K562 (cell line): Measurements from ENCODE around the gene MFSD11. TPM values are rescaled to one million over a fixed set of nuclear protein-coding genes. Genes with fewer than 3 reads are reported as not detected.

Source experiments
- ATAC-seq: fragments of 200-7000 bp; cut with Tn5 transposase; 3 replicates; pipeline ENCODE4 v1.9.1; 2020; ENCODE audit warnings: moderate library complexity
- BruUV-seq: library from RNA; stranded (reverse); fragments of 400-500 nt; replicated peaks from 2 replicates; lab custom pipeline; 2021; lab: Mats Ljungman, UMichigan
- CTCF ChIA-PET: fragments of 300-600 bp; formaldehyde crosslinking; extraction: SDS; loops from one replicate; lab custom pipeline; 2021; ENCODE audit warnings: low intra/inter-chr PET ratio; lab: Yijun Ruan, JAX
- POLR2A ChIA-PET: fragments of 300-600, 350-650 bp; sonication (Branson Sonifier 250); formaldehyde crosslinking; extraction: SDS; loops from one replicate; lab custom pipeline; 2021; ENCODE audit warnings: antibody characterized with exemption, inconsistent platforms; lab: Yijun Ruan, JAX
- DNase-seq, 4 experiments: peaks; one replicate each; pipeline versions ENCODE4 v3.0.0 to v3.0.0-alpha.2; 2011 to 2018; ENCODE audit warnings: low spot score in 3 of 4, mixed read lengths in 3 of 4; ENCODE audit errors: extremely low read depth in 1 of 4
- FAIRE-seq: peaks from 2 replicates; lab custom pipeline; 2011; peaks lifted over from hg19 to GRCh38; lab: Jason Lieb, UNC
- H2AFZ ChIP-seq: 2 replicates; pipeline ENCODE4 v1.6.0; 2011; ENCODE audit warnings: low read depth, low read length, control low read depth, inconsistent platforms
- H3K27ac ChIP-seq: fragments of 200-600 bp; 3 replicates; pipeline ENCODE4 v1.8.0; 2011; ENCODE audit warnings: low read depth, mild to moderate bottlenecking, control low read depth, inconsistent platforms, low read length, moderate library complexity, mixed read lengths; ENCODE audit errors: extremely low read depth
- H3K27me3 ChIP-seq, 2 experiments: fragments of 300-600 bp in 1 of 2; 2 replicates in 1 of 2; 3 replicates in 1 of 2; pipeline versions ENCODE4 v1.6.0 to v1.8.0; 2011; ENCODE audit warnings: inconsistent platforms in 2 of 2, low read length in 2 of 2, mild to moderate bottlenecking in 1 of 2, mixed read lengths in 1 of 2, moderate library complexity in 1 of 2; ENCODE audit not compliant: control insufficient read depth in 2 of 2, insufficient read depth in 2 of 2
- H3K36me3 ChIP-seq: fragments of 300-600 bp; 3 replicates; pipeline ENCODE4 v1.8.0; 2011; ENCODE audit warnings: mild to moderate bottlenecking, low read length, inconsistent platforms; ENCODE audit not compliant: control insufficient read depth, insufficient read depth
- H3K4me1 ChIP-seq, 2 experiments: fragments of 200-600 bp in 1 of 2; replicated peaks in 1 of 2; 2 replicates in 1 of 2; 3 replicates in 1 of 2; pipeline versions ENCODE4 v1.5.1 to v1.8.0; 2011; ENCODE audit warnings: inconsistent platforms in 2 of 2, low read length in 2 of 2, mild to moderate bottlenecking in 1 of 2, mixed read lengths in 1 of 2, moderate library complexity in 1 of 2; ENCODE audit not compliant: control insufficient read depth in 2 of 2, insufficient read depth in 2 of 2
- H3K4me2 ChIP-seq: 2 replicates; pipeline ENCODE4 v1.6.1; 2011; ENCODE audit warnings: low read length, control low read depth, inconsistent platforms, mixed read lengths; ENCODE audit not compliant: insufficient read depth
- H3K4me3 ChIP-seq: fragments of 200-600 bp; sonication (generic), shearing (Covaris generic); 2 replicates; pipeline ENCODE4 v1.5.1; 2016; ENCODE audit warnings: control low read depth, inconsistent platforms
- H3K79me2 ChIP-seq: fragments of 200-600 bp; 3 replicates; pipeline ENCODE4 v1.8.0; 2011; ENCODE audit warnings: low read length, inconsistent platforms; ENCODE audit not compliant: control insufficient read depth, insufficient read depth
- H3K9ac ChIP-seq, 2 experiments: 2 replicates each; pipeline versions ENCODE4 v1.6.0 to v1.6.1; 2011; ENCODE audit warnings: low read depth in 2 of 2, low read length in 2 of 2, control low read depth in 1 of 2, inconsistent platforms in 1 of 2, mild to moderate bottlenecking in 1 of 2, mixed read lengths in 1 of 2; ENCODE audit not compliant: insufficient read depth in 1 of 2
- H3K9me1 ChIP-seq: one replicate; pipeline ENCODE4 v1.6.0; 2011; ENCODE audit warnings: inconsistent platforms, mild to moderate bottlenecking, low read length, moderate library complexity; ENCODE audit not compliant: control insufficient read depth, insufficient read depth
- H3K9me3 ChIP-seq: replicated peaks from 2 replicates; pipeline ENCODE4 v1.5.1; 2011; ENCODE audit warnings: low read depth, low read length, inconsistent platforms; ENCODE audit not compliant: control insufficient read depth, insufficient read depth
- H4K20me1 ChIP-seq: replicated peaks from 2 replicates; pipeline ENCODE4 v1.6.1; 2011; ENCODE audit warnings: low read length, inconsistent platforms, mixed read lengths; ENCODE audit not compliant: control insufficient read depth, insufficient read depth
- BRD4 ChIP-seq: fragments of 200-600 bp; sonication (generic); IDR thresholded peaks from 2 replicates; pipeline ENCODE4 v1.6.1; 2017; ENCODE audit warnings: inconsistent platforms
- C11orf30 ChIP-seq: fragments of 450-650 bp; IDR thresholded peaks from 2 replicates; pipeline ENCODE4 v1.6.1; 2016; ENCODE audit warnings: low read depth, mild to moderate bottlenecking
- ZBTB7A ChIP-seq: IDR thresholded peaks from 2 replicates; pipeline ENCODE4 v1.6.1; 2011; ENCODE audit warnings: low read depth, mild to moderate bottlenecking, low read length, moderate library complexity, borderline replicate concordance; ENCODE audit not compliant: control insufficient read depth
- ZNF282 ChIP-seq: sonication (generic); formaldehyde crosslinking; IDR thresholded peaks from 2 replicates; pipeline ENCODE4 v1.8.1; 2023; ENCODE audit warnings: missing genetic modification reagents
- ZNF316 ChIP-seq: fragments of 450-650 bp; IDR thresholded peaks from 2 replicates; pipeline ENCODE4 v1.6.1; 2016
- WGBS: fragments of 100-300 bp; shearing (Covaris generic); methylation state at CpG from one replicate; pipeline ENCODE4 v1.1.6; 2016; ENCODE audit warnings: low coverage, mixed read lengths; ENCODE audit not compliant: insufficient coverage; ENCODE audit errors: missing lambda C conversion rate; 5-methylcytosine and 5-hydroxymethylcytosine counted together
- in situ Hi-C: fragments of 300-500 bp; cut with MboI; formaldehyde crosslinking; loops from 4 replicates; pipeline ENCODE4 v1.15.0; 2018; ENCODE audit warnings: inconsistent platforms, mixed read lengths
- intact Hi-C: fragments of 100-400 bp; cut with micrococcal nuclease; formaldehyde crosslinking; loops from 2 replicates; pipeline ENCODE4 v1.14.2; 2022
- polyA plus RNA-seq, 8 experiments: library from polyadenylated mRNA; depleted of rRNA in 4 of 8; stranded (reverse) in 5 of 8; unstranded in 3 of 8; fragments of >200 nt; fragmentation: Nextera tagmentation in 2 of 8; fragmentation: Illumina TruSeq in 1 of 8; extraction: Ambion mirVana in 2 of 8; extraction: Trizol in 1 of 8; gene quantifications; 2 replicates each; pipeline versions ENCODE4 v1.2.1 to v1.2.3, GENCODE V29; 2011 to 2014; ENCODE audit warnings: inconsistent platforms in 1 of 8, missing spikeins in 1 of 8
- total RNA-seq, 7 experiments: library from RNA; depleted of rRNA in 6 of 7; stranded (reverse); fragments of >200 nt in 6 of 7; fragmentation: Illumina TruSeq in 2 of 7; extraction: Trizol in 2 of 7; gene quantifications; 2 replicates each; pipeline versions ENCODE4 v1.2.1 to v1.2.3, GENCODE V29; 2011 to 2021; ENCODE audit warnings: low replicate concordance in 1 of 7
- TF ChIP-seq, protein P1 (sequence below): fragments of 450-650 bp; formaldehyde crosslinking; IDR thresholded peaks from 2 replicates; pipeline ENCODE4 v1.4.0; 2022; ENCODE audit warnings: missing genetic modification characterization

The MFSD11 gene
- total and polyA plus RNA-seq, 9 of the 15 experiments (the other 6 are each of a cell fraction or from before 2014, with no cell fraction given) = 14.4 to 24.5 (median 19.9) TPM

DNA sequence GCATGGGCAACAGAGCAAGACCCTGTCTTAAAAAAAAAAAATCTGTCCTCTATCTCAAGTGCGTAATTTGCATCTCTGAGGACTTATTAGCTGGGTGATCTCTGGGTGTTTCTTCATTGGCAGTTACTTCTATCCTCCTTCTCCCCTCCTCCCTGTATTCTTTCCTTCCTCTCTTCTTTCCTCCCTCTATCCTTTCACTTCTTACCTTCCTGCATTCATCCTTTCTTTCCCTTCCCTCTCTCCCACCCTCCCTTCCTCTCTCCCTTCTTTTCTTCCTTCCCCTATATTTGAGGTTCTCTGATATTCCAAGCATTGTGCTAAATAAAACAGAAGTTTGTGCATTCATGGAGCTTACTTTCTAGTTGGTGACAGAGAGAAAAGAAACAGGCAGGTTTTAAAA is 10.7 kb downstream of the MFSD11 start:
- Histone ChIP-seq H3K27ac (no peak overlapping the region), H3K9ac (no peak overlapping the region), H3K4me3 (no peak overlapping the region), H3K79me2 (no peaks in the 10 kb centered on the region), H3K9me1 (no peaks in the 10 kb centered on the region), H3K9me3 (no peaks in the 10 kb centered on the region), H2AFZ (no peak overlapping the region), H3K4me2 (no peak overlapping the region), H4K20me1 (no peaks in the 10 kb centered on the region), H3K27me3 (no peaks in the 10 kb centered on the region), H3K36me3 (peaks cover 44% of the 10 kb centered on the region), H3K4me1 (no peaks in the 10 kb centered on the region; a peak in 2 of 5 replicates)
- DNase-seq (no peak), ATAC-seq (no peak), FAIRE-seq (no peak)
- WGBS = 90% methylated on average over 1 of the region's 1 CpG
- in situ Hi-C loops (no loop called here), intact Hi-C loops (no loop called here)
- POLR2A ChIA-PET = interaction anchor here (1.0 to 2.7 kb wide), 3 partner anchors 8 to 17 kb away, joined by 3 to 31 read pairs (median 5); partner anchors contain the start of genes MFSD11 and SRSF2
- TF ChIP-seq, protein P1, sequence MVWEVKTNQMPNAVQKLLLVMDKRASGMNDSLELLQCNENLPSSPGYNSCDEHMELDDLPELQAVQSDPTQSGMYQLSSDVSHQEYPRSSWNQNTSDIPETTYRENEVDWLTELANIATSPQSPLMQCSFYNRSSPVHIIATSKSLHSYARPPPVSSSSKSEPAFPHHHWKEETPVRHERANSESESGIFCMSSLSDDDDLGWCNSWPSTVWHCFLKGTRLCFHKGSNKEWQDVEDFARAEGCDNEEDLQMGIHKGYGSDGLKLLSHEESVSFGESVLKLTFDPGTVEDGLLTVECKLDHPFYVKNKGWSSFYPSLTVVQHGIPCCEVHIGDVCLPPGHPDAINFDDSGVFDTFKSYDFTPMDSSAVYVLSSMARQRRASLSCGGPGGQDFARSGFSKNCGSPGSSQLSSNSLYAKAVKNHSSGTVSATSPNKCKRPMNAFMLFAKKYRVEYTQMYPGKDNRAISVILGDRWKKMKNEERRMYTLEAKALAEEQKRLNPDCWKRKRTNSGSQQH (CRISPR knock-in tag) = 0 out of 2 replicates have a peak, but pooled peaks have one; percentile 11
- TF ChIP-seq ZBTB7A (no peak), ZNF282 (no peak)
- no TSS peak for BruUV-seq
- CTCF ChIA-PET = no interaction called here

DNA sequence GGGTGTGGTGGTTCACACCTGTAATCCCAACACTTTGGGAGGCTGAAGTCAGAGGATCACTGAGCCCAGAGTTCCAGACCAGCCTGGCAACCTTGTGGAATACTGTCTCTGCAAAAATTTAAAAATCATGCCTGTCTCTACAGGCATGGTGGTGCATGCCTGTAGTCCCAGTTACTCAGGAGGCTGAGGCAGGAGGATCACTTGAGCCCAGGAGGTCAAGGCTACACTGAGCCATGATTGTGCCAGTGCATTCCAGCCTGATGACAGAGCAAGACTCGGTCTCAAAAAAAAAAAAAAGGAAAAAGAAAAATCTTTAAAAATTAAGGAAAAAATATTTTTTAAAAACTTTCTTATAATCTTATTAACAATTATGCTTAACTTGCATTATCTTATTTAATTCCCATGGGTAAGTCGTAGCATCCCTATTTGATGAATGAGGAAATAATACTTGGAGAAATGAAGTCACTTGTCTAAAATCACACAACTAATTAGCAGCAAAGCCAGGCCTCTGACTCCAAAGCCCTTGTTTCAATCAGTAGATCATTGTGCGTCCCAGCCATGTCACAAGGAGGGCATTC is 13.6 kb downstream of the MFSD11 start:
- in situ Hi-C loops = no loop called here
- Histone ChIP-seq H3K9me3 (no peaks in the 10 kb centered on the region), H3K27ac (no peak overlapping the region), H3K4me2 (no peak overlapping the region), H2AFZ (no peak overlapping the region), H3K4me1 (no peaks in the 10 kb centered on the region; a peak in 2 of 5 replicates), H3K9ac (no peak overlapping the region), H3K36me3 (peaks cover 27% of the 10 kb centered on the region), H3K79me2 (no peaks in the 10 kb centered on the region), H3K4me3 (no peak overlapping the region), H3K27me3 (no peaks in the 10 kb centered on the region), H4K20me1 (no peaks in the 10 kb centered on the region), H3K9me1 (no peaks in the 10 kb centered on the region)
- no TSS peak for BruUV-seq
- no peak for FAIRE-seq
- no peak for DNase-seq
- POLR2A ChIA-PET = no interaction called here
- CTCF ChIA-PET = no interaction called here
- WGBS = 83% methylated on average over 3 of the region's 3 CpGs
- intact Hi-C loops = no loop called here
- no peak for TF ChIP-seq BRD4
- TF ChIP-seq C11orf30 = peak; percentile 26; the same call in 1 of the 2 replicates
- TF ChIP-seq ZNF316 = peak; percentile 73
- ATAC-seq = no peak
